Heart left ventricle (tissue), 16 donors: ENCODE data around the gene LDLRAD2. TPM values are rescaled to one million over a fixed set of nuclear protein-coding genes. Genes with fewer than 3 reads are reported as not detected.

Experiments used
- ATAC-seq, 4 donors: fragments of 200-7000 bp; cut with Tn5 transposase; one replicate each; pipeline ENCODE4 v1.9.1; 2020 to 2022; ENCODE audit warnings: moderate library complexity in 4 of 4, mild to moderate bottlenecking in 3 of 4, moderate number of reproducible peaks in 1 of 4
- DNase-seq, 5 donors: peaks; one replicate each; pipeline ENCODE4 v3.0.0-alpha.2; 2020
- H3K27ac ChIP-seq, 12 donors: fragments of 200-600 bp; sonication (generic) in 4 of 12; one replicate each; pipeline versions ENCODE4 v1.5.0 to v1.8.0; 2016 to 2022; ENCODE audit warnings: mild to moderate bottlenecking in 2 of 12
- H3K27me3 ChIP-seq, 9 donors: fragments of 200-600 bp; sonication (generic) in 2 of 9; one replicate each; pipeline versions ENCODE4 v1.5.1 to v1.8.0; 2016 to 2022; ENCODE audit warnings: mild to moderate bottlenecking in 3 of 9
- H3K36me3 ChIP-seq, 9 donors: fragments of 200-600 bp; sonication (generic) in 2 of 9; one replicate each; pipeline versions ENCODE4 v1.5.0 to v1.8.0; 2018 to 2022; ENCODE audit warnings: mild to moderate bottlenecking in 2 of 9
- H3K4me1 ChIP-seq, 12 donors: fragments of 200-600 bp; sonication (generic) in 4 of 12; one replicate each; pipeline versions ENCODE4 v1.5.0 to v1.8.0; 2016 to 2022; ENCODE audit warnings: mild to moderate bottlenecking in 3 of 12
- H3K4me3 ChIP-seq, 12 donors: fragments of 200-600 bp; sonication (generic) in 4 of 12; one replicate each; pipeline versions ENCODE4 v1.5.0 to v1.8.0; 2017 to 2022; ENCODE audit warnings: mild to moderate bottlenecking in 9 of 12, moderate library complexity in 4 of 12
- H3K9me3 ChIP-seq, 12 donors: fragments of 200-600 bp; sonication (generic) in 4 of 12; one replicate each; pipeline versions ENCODE4 v1.5.0 to v1.8.0; 2016 to 2022; ENCODE audit warnings: mild to moderate bottlenecking in 1 of 12
- POLR2A ChIP-seq, 2 donors: fragments of 450-650 bp; IDR thresholded peaks; one replicate each; pipeline ENCODE4 v1.6.1; 2017; ENCODE audit warnings: antibody characterized with exemption in 2 of 2, mild to moderate bottlenecking in 2 of 2, moderate library complexity in 2 of 2
- WGBS, 4 donors: extraction: QIAGEN DNeasy Blood & Tissue Kit in 2 of 4; methylation state at CpG; one replicate each; pipeline versions ENCODE4 v1.1.5 to v1.1.7; 2013 to 2018; 5-methylcytosine and 5-hydroxymethylcytosine counted together
- intact Hi-C, 10 donors: fragments of 100-400 bp; cut with DNase I; formaldehyde crosslinking; loops; one replicate each; pipeline versions ENCODE4 v1.11.1 to v1.14.2; 2022
- polyA plus RNA-seq, 2 donors: library from polyadenylated mRNA; stranded (reverse); fragments of 200-250 nt; gene quantifications; one replicate each; pipeline ENCODE4 v1.2.3, GENCODE V29; 2013
- total RNA-seq, 9 donors: library from RNA; depleted of rRNA in 2 of 9; stranded (reverse); fragments of >200 nt in 2 of 9; fragmentation: NEBNext Ultra II Directional in 3 of 9; extraction: Animal tissue kit (Norgen Biotek cat#: 25700) in 3 of 9; gene quantifications; one replicate each; pipeline versions ENCODE4 v1.1.0 to v1.2.4, GENCODE V29; 2016 to 2023
- TF ChIP-seq, protein P1 (sequence below), 12 donors: fragments of 200-600 bp; sonication (generic) in 4 of 12; IDR thresholded peaks; one replicate each; pipeline versions ENCODE4 v1.5.0 to v1.8.0; 2018 to 2022; ENCODE audit warnings: antibody characterized with exemption in 12 of 12, mild to moderate bottlenecking in 5 of 12
- donor health status: ischemic (EF 13 %, LVEDD 7.1; RV severe dilation, severe dysfunction).
- donor health status: healthy with polysubstance abuse.
- donor health status: DM: no; HTN: yes; CAD: no.
- donor health status: DM: no; HTN: no; CAD: no.
- donor health status: ischemic (EF 25% LVEDD 6.9; RV normal size, moderate dysfunction).
- donor health status: ischemic (EF 25% LVEDD 5.7; RV mildly dilated, moderate dysfunction).
- donor health status: healthy.
- donor health status: DM: yes; HTN: yes; CAD: no.
- donor health status: ischemic (EF 35%, LVEDD 5.7; RV mildly dilated, moderate dysfunction).
- donor health status: nonischemic (EF 11% LVEDD 7.7; RV severe dilation, severe dysfunction).
- donor health status: DM: yes; HTN: yes; CAD: no.
- donor health status: PGD.
- donor health status: ischemic (EF 29% LVEDD 5.4; RV normal size, mild dysfunction).
- donor health status: nonischemic (EF 23%, LVEDD 6.1; RV moderate dilation, normal function).

Gene LDLRAD2
- total and polyA plus RNA-seq, 11 donors: 0.08 to 4.0 (median 0.33) TPM; not detected in 8

DNA sequence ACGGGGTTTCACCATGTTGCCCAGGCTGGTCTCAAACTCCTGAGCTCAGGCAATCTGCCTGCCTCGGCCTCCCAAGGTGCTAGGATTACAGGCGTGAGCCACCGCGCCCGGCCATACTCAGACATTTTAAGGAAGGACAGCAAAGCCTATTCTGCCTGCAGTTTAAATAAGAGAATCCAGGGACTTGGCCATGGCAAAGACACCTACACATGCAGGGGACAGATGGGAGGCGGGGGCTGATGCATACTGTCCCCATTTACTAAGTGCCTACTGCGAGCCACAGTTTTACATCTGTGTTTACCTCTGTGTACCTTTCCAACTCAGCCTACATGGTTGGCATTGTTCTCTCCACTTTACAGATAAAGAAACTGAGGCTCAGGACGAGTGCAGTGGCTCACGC lies 25.4 kb downstream of the LDLRAD2 start:
- intact Hi-C loops: no loop called here
- DNase-seq: no peak
- ATAC-seq: no peak
- Histone ChIP-seq H3K27me3 (no peaks in the 10 kb centered on the region), H3K36me3 (peaks cover 8 to 100% (median 99%) of the 10 kb centered on the region in 9 donors), H3K4me3 (no peak overlapping the region), H3K9me3 (peaks cover 0 to 4% (median 0%) of the 10 kb centered on the region in 12 donors), H3K27ac (no peak overlapping the region), H3K4me1 (no peaks in the 10 kb centered on the region)
- no peak for TF ChIP-seq POLR2A (IDR thresholded peaks at IDR 0.05)
- TF ChIP-seq, protein P1, sequence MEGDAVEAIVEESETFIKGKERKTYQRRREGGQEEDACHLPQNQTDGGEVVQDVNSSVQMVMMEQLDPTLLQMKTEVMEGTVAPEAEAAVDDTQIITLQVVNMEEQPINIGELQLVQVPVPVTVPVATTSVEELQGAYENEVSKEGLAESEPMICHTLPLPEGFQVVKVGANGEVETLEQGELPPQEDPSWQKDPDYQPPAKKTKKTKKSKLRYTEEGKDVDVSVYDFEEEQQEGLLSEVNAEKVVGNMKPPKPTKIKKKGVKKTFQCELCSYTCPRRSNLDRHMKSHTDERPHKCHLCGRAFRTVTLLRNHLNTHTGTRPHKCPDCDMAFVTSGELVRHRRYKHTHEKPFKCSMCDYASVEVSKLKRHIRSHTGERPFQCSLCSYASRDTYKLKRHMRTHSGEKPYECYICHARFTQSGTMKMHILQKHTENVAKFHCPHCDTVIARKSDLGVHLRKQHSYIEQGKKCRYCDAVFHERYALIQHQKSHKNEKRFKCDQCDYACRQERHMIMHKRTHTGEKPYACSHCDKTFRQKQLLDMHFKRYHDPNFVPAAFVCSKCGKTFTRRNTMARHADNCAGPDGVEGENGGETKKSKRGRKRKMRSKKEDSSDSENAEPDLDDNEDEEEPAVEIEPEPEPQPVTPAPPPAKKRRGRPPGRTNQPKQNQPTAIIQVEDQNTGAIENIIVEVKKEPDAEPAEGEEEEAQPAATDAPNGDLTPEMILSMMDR (IDR thresholded peaks at IDR 0.05): no peak
- 96 to 99% (median 97%) methylated on average over 10 of the region's 10 CpGs for WGBS, 4 donors

DNA sequence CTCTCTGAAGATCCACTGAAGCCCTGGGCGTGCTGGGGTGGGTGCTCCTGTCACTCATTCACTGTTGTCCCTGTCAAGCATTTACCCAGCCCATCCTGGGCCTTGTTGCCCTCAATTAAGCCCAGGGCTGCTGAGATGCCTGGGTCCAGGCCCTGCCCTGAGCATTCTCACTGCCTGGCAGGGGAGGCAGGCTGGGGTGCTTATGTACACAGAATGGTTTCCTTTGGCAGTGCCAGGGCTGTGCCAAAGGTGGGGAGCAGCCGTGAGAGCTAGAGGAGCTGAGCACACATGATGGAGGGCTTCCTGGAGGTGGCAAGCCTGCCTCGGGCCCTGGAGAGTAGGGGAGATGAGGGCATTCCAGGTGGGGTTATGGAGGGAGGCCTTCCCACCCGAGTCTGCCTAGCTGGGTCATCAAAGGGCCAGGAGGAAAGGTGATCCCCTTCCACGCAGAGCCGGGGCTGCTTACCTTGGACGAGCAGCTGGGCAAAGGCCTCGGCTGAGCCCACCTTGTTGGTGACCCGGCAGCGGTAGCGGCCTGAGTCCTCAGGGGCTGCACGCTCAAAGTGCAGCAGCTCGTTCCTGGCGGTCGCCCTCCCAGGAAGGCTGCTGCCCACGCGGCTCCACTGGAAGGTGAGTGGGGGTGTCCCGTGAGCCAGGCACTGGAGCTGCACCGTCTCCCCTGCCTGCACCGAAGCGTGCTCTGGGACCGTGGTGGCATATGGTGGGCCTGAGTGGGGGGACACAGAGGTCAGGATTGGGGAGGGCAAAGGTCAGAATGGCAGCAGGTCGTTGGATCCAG lies 26.5 kb downstream of the LDLRAD2 start:
- intact Hi-C loops: no loop called here
- Histone ChIP-seq H3K27me3 (no peaks in the 10 kb centered on the region), H3K4me1 (no peaks in the 10 kb centered on the region), H3K36me3 (peaks cover 8 to 100% (median 99%) of the 10 kb centered on the region in 9 donors), H3K4me3 (no peak overlapping the region), H3K27ac (no peak overlapping the region), H3K9me3 (peaks cover 0 to 4% (median 0%) of the 10 kb centered on the region in 12 donors)
- DNase-seq (peak in 1 of 5 donors; percentile 48), ATAC-seq (no peak)
- TF ChIP-seq POLR2A (IDR thresholded peaks at IDR 0.05): no peak
- TF ChIP-seq, protein P1 (IDR thresholded peaks at IDR 0.05): no peak
- WGBS, 4 donors: 84 to 93% (median 88%) methylated on average over 19 to 23 of the region's 23 CpGs

DNA sequence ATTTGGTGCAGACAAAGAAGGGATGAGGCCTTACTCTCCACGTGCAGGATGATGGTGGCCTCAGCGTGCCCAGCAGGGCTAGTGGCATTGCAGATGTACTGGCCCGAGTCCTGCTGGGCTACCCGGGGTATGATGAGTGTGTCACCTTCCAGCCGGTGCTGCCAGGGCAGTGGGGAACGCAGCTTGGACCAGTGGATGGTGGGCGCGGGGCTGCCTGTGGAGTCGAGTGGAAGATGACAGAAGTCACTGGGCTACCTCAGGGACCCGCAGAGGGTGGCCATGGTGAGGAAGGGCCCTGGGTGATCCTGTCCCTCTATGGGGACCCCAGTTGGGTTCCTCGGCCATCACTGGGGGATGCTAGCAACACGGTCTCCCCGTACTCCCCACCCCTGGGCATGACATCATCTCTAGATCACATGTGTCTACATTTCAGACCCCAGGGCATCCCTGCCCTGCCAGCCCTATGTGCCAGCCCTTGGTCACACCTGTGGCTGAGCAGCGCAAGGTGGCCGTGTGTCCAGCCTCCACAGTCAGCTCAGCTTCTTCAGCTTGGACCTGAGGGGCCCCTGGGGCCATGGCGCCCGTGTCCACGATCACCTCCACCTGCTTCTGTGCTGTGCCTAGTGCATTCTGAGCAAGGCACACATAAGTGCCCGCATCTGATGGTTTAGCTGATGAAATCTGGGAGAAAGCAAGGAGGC lies 27.4 kb downstream of the LDLRAD2 start:
- peaks cover 0 to 3% (median 0%) of the 10 kb centered on the region in 12 donors for H3K9me3 ChIP-seq
- peaks cover 6 to 100% (median 99%) of the 10 kb centered on the region in 9 donors for H3K36me3 ChIP-seq
- TF ChIP-seq POLR2A (IDR thresholded peaks at IDR 0.05): no peak
- TF ChIP-seq, protein P1 (IDR thresholded peaks at IDR 0.05): no peak
- ATAC-seq: no peak
- intact Hi-C loops: no loop called here
- no peaks in the 10 kb centered on the region for H3K27me3 ChIP-seq
- 90 to 97% (median 94%) methylated on average over 17 to 19 of the region's 19 CpGs for WGBS, 4 donors
- peak in 2 of 5 donors; percentile 27 to 40 for DNase-seq
- no peak overlapping the region for H3K4me3 ChIP-seq
- no peak overlapping the region for H3K27ac ChIP-seq
- H3K4me1 ChIP-seq: no peaks in the 10 kb centered on the region

GRCh38 chr1:21840981-21841380 lies 28.9 kb downstream of the LDLRAD2 start:
- no peak for TF ChIP-seq POLR2A (IDR thresholded peaks at IDR 0.05)
- TF ChIP-seq, protein P1 (IDR thresholded peaks at IDR 0.05): no peak
- H3K36me3 ChIP-seq: peaks cover 2 to 100% (median 99%) of the 10 kb centered on the region in 9 donors
- DNase-seq: peak in 2 of 5 donors; percentile 15 to 40
- peak in 1 of 4 donors; percentile 3 for ATAC-seq
- no peaks in the 10 kb centered on the region for H3K9me3 ChIP-seq
- no peak overlapping the region for H3K27ac ChIP-seq
- no peak overlapping the region for H3K4me3 ChIP-seq
- no peaks in the 10 kb centered on the region for H3K27me3 ChIP-seq
- intact Hi-C loops: no loop called here
- no peaks in the 10 kb centered on the region for H3K4me1 ChIP-seq
- 91 to 94% (median 94%) methylated on average over 12 to 13 of the region's 13 CpGs for WGBS, 4 donors
